ENCODE results near the gene C11orf71. TPM values are rescaled to one million over a fixed set of nuclear protein-coding genes. Genes with fewer than 3 reads are reported as not detected.

C11orf71 gene
- total RNA-seq, 1 experiment from 2014 or later: 3.7 TPM

GRCh38 chr11:114350022-114350421, 50.3 kb downstream of the C11orf71 start:
- Histone ChIP-seq H3K27ac (no peak overlapping the region), H3K79me2 (ENCODE audit: low read depth) (no peaks in the 10 kb centered on the region), H3K9me3 (ENCODE audit: insufficient read depth, low read depth) (no peaks in the 10 kb centered on the region), H3K9me2 (ENCODE audit: insufficient read depth) (no peaks in the 10 kb centered on the region), H2AFZ (no peak overlapping the region), H3K4me3 (no peak overlapping the region), H3K4me2 (no peak overlapping the region), H3K36me3 (ENCODE audit: low read depth) (no peaks in the 10 kb centered on the region), H3F3A (ENCODE audit: insufficient read depth, low read depth) (0 out of 2 replicates have a peak, but pooled peaks cover 4% of the 10 kb centered on the region), H3K27me3 (ENCODE audit: insufficient read depth, low read depth) (no peaks in the 10 kb centered on the region), H3K4me1 (replicated peaks; ENCODE audit: insufficient read depth) (peaks cover 11% of the 10 kb centered on the region), H4K20me1 (ENCODE audit: insufficient read depth) (no peaks in the 10 kb centered on the region)
- CTCF ChIA-PET: no interaction called here
- no peak for DNase-seq
- TF ChIP-seq CTCF (conservative IDR thresholded peaks at IDR 0.05): no peak
- no peak for TF ChIP-seq EZH2 (IDR thresholded peaks at IDR 0.05; ENCODE audit: low read depth)
- intact Hi-C loops (cut with micrococcal nuclease; ENCODE audit: unreplicated experiment): no loop called here
- POLR2A ChIA-PET (ENCODE audit: unreplicated experiment): no interaction called here
- BruUV-seq (replicated peaks): no TSS peak

Other genes with a start within 250 kb of the C11orf71 start
- not detected in 2 replicates for gene NNMT, start 104.1 kb downstream of the C11orf71 start, total RNA-seq (2021)
- gene RBM7, start 155 bp upstream of the C11orf71 start, total RNA-seq (2021): 18.9 and 34.7 TPM in 2 replicates
- gene REXO2, start 39.0 kb upstream of the C11orf71 start, total RNA-seq (2021): 117 and 145 TPM in 2 replicates
- gene NXPE1, start 159.4 kb upstream of the C11orf71 start, total RNA-seq (2021): not detected in 2 replicates
- gene NXPE4, start 195.3 kb upstream of the C11orf71 start, total RNA-seq (2021): not detected in 2 replicates